ENCODE results near the gene MED8. TPM values are rescaled to one million over a fixed set of nuclear protein-coding genes. Genes with fewer than 3 reads are reported as not detected.

MED8 gene
- total RNA-seq, 4 donors from 2014 or later = 43.6 to 58.4 (median 50.8) TPM

DNA sequence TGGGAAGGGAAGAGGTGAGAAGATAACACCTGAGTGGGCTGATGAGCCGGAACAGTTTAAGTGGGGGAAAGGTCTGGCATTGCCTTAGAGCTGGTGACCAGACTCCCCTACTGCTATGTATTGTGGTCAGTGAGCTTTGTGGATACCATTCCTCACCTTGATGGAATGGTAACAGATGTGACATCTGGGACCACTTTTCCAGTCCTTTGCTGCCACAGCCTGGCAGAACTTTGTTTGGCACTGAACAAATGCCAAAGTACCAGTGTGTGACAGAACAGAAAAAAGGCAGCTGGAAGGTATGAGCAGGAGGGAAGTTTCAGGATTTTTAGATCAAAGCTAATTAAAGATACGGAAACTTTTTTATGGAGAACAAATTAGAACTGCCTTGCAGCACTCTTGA lies 6.2 kb downstream of the MED8 start:
- WGBS, 2 donors = 88 to 92% methylated on average over 2 of the region's 2 CpGs
- TF ChIP-seq POLR2A (IDR thresholded peaks at IDR 0.05) = no peak
- TF ChIP-seq, protein P1, sequence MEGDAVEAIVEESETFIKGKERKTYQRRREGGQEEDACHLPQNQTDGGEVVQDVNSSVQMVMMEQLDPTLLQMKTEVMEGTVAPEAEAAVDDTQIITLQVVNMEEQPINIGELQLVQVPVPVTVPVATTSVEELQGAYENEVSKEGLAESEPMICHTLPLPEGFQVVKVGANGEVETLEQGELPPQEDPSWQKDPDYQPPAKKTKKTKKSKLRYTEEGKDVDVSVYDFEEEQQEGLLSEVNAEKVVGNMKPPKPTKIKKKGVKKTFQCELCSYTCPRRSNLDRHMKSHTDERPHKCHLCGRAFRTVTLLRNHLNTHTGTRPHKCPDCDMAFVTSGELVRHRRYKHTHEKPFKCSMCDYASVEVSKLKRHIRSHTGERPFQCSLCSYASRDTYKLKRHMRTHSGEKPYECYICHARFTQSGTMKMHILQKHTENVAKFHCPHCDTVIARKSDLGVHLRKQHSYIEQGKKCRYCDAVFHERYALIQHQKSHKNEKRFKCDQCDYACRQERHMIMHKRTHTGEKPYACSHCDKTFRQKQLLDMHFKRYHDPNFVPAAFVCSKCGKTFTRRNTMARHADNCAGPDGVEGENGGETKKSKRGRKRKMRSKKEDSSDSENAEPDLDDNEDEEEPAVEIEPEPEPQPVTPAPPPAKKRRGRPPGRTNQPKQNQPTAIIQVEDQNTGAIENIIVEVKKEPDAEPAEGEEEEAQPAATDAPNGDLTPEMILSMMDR (IDR thresholded peaks at IDR 0.05) = no peak
- no peak overlapping the region for H3K4me3 ChIP-seq (ENCODE audit: low read depth, poor library complexity, severe bottlenecking)
- no peak for DNase-seq (ENCODE audit: low spot score in 2 of 2)
- intact Hi-C loops (cut with DNase I; ENCODE audit: low total_unique reads) = no loop called here

DNA sequence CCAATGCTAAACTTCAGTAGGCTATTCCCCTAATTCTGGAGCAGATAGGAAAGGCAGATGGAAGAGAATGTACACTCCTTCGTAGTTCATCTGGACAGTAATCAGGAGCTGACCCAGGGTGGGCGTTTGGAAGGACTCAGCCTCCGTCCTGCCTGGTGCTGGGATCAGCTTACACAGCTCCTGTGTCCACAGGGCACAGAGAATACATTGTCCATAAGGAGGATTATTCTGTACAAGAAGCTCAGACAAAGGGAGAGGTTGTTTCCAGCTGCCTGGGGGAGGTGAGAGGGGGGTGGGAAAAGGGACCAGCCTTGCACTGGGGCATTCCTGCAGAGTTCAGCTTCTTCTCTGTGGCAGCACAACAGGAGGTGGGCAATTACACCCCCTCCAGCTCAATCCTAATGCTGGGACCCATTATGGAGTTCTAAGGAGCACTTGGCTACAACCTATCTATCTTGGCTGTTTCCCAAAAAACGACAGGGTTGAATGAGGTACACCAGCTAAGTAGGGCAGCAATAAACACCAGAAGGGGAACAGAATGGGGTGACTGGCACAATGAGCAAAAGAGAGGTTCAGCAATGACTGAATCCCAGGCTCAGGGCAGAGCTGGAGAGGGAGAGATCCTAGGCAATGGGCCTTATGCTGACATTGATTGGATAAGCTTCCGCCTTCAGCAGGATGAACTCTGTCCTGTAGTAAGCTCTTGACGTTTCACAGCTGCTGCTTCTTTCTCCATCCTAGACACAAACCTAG lies 7.4 kb downstream of the MED8 start:
- intact Hi-C loops (cut with DNase I; ENCODE audit: low total_unique reads) = no loop called here
- peak in 1 of 2 donors; percentile 8 for DNase-seq (ENCODE audit: low spot score in 2 of 2)
- no peak overlapping the region for H3K4me3 ChIP-seq (ENCODE audit: low read depth, poor library complexity, severe bottlenecking)
- no peak for TF ChIP-seq POLR2A (IDR thresholded peaks at IDR 0.05)
- TF ChIP-seq, protein P1 (IDR thresholded peaks at IDR 0.05) = no peak
- 63 to 72% methylated on average over 6 of the region's 6 CpGs for WGBS, 2 donors

DNA sequence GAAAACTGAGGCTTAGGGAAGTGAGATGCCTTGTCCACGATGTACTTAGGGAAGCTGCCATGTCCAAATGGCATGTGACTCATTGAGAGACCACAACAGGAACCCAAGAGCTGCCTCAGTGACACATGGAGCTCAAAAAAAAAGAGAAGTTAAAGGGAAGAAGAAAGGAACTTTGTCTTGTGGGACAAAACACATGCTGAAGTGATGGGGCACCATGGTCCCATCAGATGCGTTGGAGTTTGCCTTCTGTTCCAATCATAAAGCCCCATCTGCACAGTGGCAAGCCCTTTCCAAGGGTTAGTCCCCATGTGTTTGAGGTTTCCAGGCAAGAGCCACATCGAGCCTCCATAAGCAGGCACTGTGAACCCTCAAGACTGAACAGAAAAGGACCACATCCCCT lies 8.0 kb downstream of the MED8 start:
- intact Hi-C loops (cut with DNase I; ENCODE audit: low total_unique reads) = no loop called here
- 69 to 72% methylated on average over 3 of the region's 3 CpGs for WGBS, 2 donors
- H3K4me3 ChIP-seq (ENCODE audit: low read depth, poor library complexity, severe bottlenecking) = no peak overlapping the region
- TF ChIP-seq, protein P1 (IDR thresholded peaks at IDR 0.05) = no peak
- TF ChIP-seq POLR2A (IDR thresholded peaks at IDR 0.05) = no peak
- peak in 1 of 2 donors; percentile 53 for DNase-seq (ENCODE audit: low spot score in 2 of 2)

DNA sequence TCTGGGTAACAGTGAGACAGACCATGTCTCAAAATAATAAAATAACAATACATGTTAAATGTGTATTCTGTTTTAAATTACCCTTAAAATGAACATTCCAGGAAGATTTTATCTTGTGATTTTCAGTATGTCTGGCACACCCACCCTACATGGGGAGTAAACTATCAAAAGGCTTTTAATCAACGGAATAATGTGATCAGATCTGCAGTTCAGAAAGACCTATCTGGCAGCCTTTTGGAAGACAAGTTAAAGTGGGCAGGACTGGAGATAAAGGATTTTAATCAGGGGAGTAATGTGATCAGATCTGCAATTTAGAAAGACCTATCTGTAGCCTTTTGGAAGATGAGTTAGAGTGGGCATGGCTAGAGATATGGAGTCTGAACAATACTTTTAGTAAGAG lies 10.1 kb downstream of the MED8 start:
- intact Hi-C loops (cut with DNase I; ENCODE audit: low total_unique reads) = no loop called here
- WGBS, 2 donors = 86 to 92% methylated on average over 1 of the region's 1 CpG
- H3K4me3 ChIP-seq (ENCODE audit: low read depth, poor library complexity, severe bottlenecking) = no peak overlapping the region
- TF ChIP-seq, protein P1 (IDR thresholded peaks at IDR 0.05) = no peak
- no peak for TF ChIP-seq POLR2A (IDR thresholded peaks at IDR 0.05)
- peak in 1 of 2 donors; percentile 8 for DNase-seq (ENCODE audit: low spot score in 2 of 2)

- TF ChIP-seq POLR2A (IDR thresholded peaks at IDR 0.05) = no peak
- TF ChIP-seq, protein P1 (IDR thresholded peaks at IDR 0.05) = no peak
- DNase-seq (ENCODE audit: low spot score in 2 of 2) = no peak
- no peak overlapping the region for H3K4me3 ChIP-seq (ENCODE audit: low read depth, poor library complexity, severe bottlenecking)
- intact Hi-C loops (cut with DNase I; ENCODE audit: low total_unique reads) = no loop called here
- WGBS, 2 donors = 96 to 97% methylated on average over 1 of the region's 1 CpG
Observed at GRCh38 chr1:43377831-43378230, 11.8 kb downstream of the MED8 start.

Data from lower leg skin (tissue), 4 donors.